A549 (cell line): ENCODE data around the gene ADM2.

Experiments used
- ESRRA ChIP-seq: fragments of 150-350 bp; IDR thresholded peaks from 2 replicates; pipeline ENCODE4 v1.6.1; 2014; ENCODE audit warnings: mild to moderate bottlenecking, low read length, borderline replicate concordance
- JUN ChIP-seq, 2 experiments: fragments of >200 bp; sonication (Bioruptor Twin); formaldehyde crosslinking; IDR thresholded peaks; 2 replicates in 1 of 2; 3 replicates in 1 of 2; pipeline ENCODE4 v1.6.1; 2016 to 2017
- KDM5A ChIP-seq: fragments of 200-600 bp; sonication (generic); IDR thresholded peaks from 2 replicates; pipeline ENCODE4 v1.6.1; 2016; ENCODE audit warnings: antibody characterized with exemption, mild to moderate bottlenecking
- NFE2L2 ChIP-seq: fragments of 150-350 bp; conservative IDR thresholded peaks from 2 replicates; pipeline ENCODE4 v1.6.1; 2014; ENCODE audit warnings: low read length
- ZFP36 ChIP-seq: fragments of 450-650 bp; IDR thresholded peaks from 2 replicates; pipeline ENCODE4 v1.6.1; 2014; ENCODE audit warnings: borderline replicate concordance; ENCODE audit not compliant: partially characterized antibody
- TF ChIP-seq, protein P1 (sequence below): fragments of >200 bp; sonication (Bioruptor Twin); formaldehyde crosslinking; IDR thresholded peaks from 3 replicates; pipeline ENCODE4 v1.5.1; 2016
- TF ChIP-seq, protein P2 (sequence below): fragments of 200-600 bp; sonication (generic); IDR thresholded peaks from 2 replicates; pipeline ENCODE4 v1.6.1; 2016; ENCODE audit warnings: antibody characterized with exemption, mild to moderate bottlenecking, moderate library complexity

- TF ChIP-seq NFE2L2 = no peak
- TF ChIP-seq, protein P1, sequence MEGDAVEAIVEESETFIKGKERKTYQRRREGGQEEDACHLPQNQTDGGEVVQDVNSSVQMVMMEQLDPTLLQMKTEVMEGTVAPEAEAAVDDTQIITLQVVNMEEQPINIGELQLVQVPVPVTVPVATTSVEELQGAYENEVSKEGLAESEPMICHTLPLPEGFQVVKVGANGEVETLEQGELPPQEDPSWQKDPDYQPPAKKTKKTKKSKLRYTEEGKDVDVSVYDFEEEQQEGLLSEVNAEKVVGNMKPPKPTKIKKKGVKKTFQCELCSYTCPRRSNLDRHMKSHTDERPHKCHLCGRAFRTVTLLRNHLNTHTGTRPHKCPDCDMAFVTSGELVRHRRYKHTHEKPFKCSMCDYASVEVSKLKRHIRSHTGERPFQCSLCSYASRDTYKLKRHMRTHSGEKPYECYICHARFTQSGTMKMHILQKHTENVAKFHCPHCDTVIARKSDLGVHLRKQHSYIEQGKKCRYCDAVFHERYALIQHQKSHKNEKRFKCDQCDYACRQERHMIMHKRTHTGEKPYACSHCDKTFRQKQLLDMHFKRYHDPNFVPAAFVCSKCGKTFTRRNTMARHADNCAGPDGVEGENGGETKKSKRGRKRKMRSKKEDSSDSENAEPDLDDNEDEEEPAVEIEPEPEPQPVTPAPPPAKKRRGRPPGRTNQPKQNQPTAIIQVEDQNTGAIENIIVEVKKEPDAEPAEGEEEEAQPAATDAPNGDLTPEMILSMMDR = no peak
- TF ChIP-seq ESRRA = no peak
- TF ChIP-seq, protein P2, sequence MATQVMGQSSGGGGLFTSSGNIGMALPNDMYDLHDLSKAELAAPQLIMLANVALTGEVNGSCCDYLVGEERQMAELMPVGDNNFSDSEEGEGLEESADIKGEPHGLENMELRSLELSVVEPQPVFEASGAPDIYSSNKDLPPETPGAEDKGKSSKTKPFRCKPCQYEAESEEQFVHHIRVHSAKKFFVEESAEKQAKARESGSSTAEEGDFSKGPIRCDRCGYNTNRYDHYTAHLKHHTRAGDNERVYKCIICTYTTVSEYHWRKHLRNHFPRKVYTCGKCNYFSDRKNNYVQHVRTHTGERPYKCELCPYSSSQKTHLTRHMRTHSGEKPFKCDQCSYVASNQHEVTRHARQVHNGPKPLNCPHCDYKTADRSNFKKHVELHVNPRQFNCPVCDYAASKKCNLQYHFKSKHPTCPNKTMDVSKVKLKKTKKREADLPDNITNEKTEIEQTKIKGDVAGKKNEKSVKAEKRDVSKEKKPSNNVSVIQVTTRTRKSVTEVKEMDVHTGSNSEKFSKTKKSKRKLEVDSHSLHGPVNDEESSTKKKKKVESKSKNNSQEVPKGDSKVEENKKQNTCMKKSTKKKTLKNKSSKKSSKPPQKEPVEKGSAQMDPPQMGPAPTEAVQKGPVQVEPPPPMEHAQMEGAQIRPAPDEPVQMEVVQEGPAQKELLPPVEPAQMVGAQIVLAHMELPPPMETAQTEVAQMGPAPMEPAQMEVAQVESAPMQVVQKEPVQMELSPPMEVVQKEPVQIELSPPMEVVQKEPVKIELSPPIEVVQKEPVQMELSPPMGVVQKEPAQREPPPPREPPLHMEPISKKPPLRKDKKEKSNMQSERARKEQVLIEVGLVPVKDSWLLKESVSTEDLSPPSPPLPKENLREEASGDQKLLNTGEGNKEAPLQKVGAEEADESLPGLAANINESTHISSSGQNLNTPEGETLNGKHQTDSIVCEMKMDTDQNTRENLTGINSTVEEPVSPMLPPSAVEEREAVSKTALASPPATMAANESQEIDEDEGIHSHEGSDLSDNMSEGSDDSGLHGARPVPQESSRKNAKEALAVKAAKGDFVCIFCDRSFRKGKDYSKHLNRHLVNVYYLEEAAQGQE = no peak
- no peak for TF ChIP-seq ZFP36
- TF ChIP-seq KDM5A = no peak
- TF ChIP-seq JUN (IDR thresholded peaks at IDR 0.05) = no peak
These were observed 42.0 kb upstream of the ADM2 start for GRCh38 chr22:50439314-50439870.
